Stimulated activated CD4-positive, alpha-beta T cell treated with anti-CD3 and anti-CD28 coated beads, Interleukin-2, amount 100 ng/mL, for 48 hours (primary cell): ENCODE measurements around the gene ASPHD2.
A peak's percentile ranks its signal among the peaks of the same experiment; 100 is the strongest.

Experiments used
- DNase-seq, 2 donors: peaks; one replicate each; pipeline ENCODE4 v3.0.0-alpha.2; 2020

The ASPHD2 gene

GRCh38 chr22:26447584-26448329 is 18.7 kb downstream of the ASPHD2 start:
- DNase-seq: no peak

GRCh38 chr22:26448334-26448733 is 19.3 kb downstream of the ASPHD2 start:
- DNase-seq: no peak

- no peak for DNase-seq
These were observed 19.9 kb downstream of the ASPHD2 start for GRCh38 chr22:26448941-26449340.

GRCh38 chr22:26450453-26451185 is 21.6 kb downstream of the ASPHD2 start:
- no peak for DNase-seq

- DNase-seq: no peak
These were observed 23.4 kb downstream of the ASPHD2 start for GRCh38 chr22:26452236-26453016.

- DNase-seq: no peak
These were observed 24.2 kb downstream of the ASPHD2 start for GRCh38 chr22:26453216-26453615.

- DNase-seq: no peak
These were observed 24.9 kb downstream of the ASPHD2 start for GRCh38 chr22:26453812-26454500.

- no peak for DNase-seq
These were observed 28.7 kb downstream of the ASPHD2 start for GRCh38 chr22:26457661-26458272.

- no peak for DNase-seq
These were observed 31.1 kb downstream of the ASPHD2 start for GRCh38 chr22:26460202-26460601.

GRCh38 chr22:26461188-26461810 is 32.2 kb downstream of the ASPHD2 start:
- DNase-seq: peak; percentile 24 to 33

GRCh38 chr22:26462051-26462450 is 33.0 kb downstream of the ASPHD2 start:
- no peak for DNase-seq

- DNase-seq: no peak
These were observed 33.6 kb downstream of the ASPHD2 start for GRCh38 chr22:26462641-26463040.

GRCh38 chr22:26463101-26463661 is 34.1 kb downstream of the ASPHD2 start:
- DNase-seq: no peak

GRCh38 chr22:26463688-26464087 is 34.6 kb downstream of the ASPHD2 start:
- no peak for DNase-seq

- DNase-seq: no peak
These were observed 35.3 kb downstream of the ASPHD2 start for GRCh38 chr22:26464312-26464711.

- DNase-seq: no peak
These were observed 37.1 kb downstream of the ASPHD2 start for GRCh38 chr22:26466196-26466595.

GRCh38 chr22:26470807-26471206 is 41.7 kb downstream of the ASPHD2 start:
- DNase-seq: no peak

- DNase-seq: no peak
These were observed 42.5 kb downstream of the ASPHD2 start for GRCh38 chr22:26471522-26471921.

GRCh38 chr22:26474682-26475081 is 45.6 kb downstream of the ASPHD2 start:
- DNase-seq: no peak

GRCh38 chr22:26476705-26477340 is 47.8 kb downstream of the ASPHD2 start:
- no peak for DNase-seq

- DNase-seq: no peak
These were observed 48.3 kb downstream of the ASPHD2 start for GRCh38 chr22:26477341-26477731.
